Upper lobe of left lung (tissue), 4 donors: ENCODE results near the gene LCOR.

Experiments
- EP300 ChIP-seq, 4 donors: sonication (generic); formaldehyde crosslinking; IDR thresholded peaks; one replicate each; pipeline ENCODE4 v1.5.1; 2017; ENCODE audit warnings: antibody characterized with exemption in 4 of 4, control low read depth in 2 of 4
- POLR2A ChIP-seq, 4 donors: fragments of 450-650 bp; IDR thresholded peaks; one replicate each; pipeline ENCODE4 v1.5.1; 2016 to 2017; ENCODE audit warnings: antibody characterized with exemption in 4 of 4, mild to moderate bottlenecking in 2 of 4
- POLR2AphosphoS5 ChIP-seq, 2 donors: sonication (generic); formaldehyde crosslinking; IDR thresholded peaks; one replicate each; pipeline ENCODE4 v1.5.1; 2017; ENCODE audit warnings: antibody characterized with exemption in 2 of 2
- TF ChIP-seq, protein P1 (sequence below), 6 experiments: fragments of 450-650 bp in 4 of 6; fragments of 200-600 bp in 2 of 6; sonication (generic) in 2 of 6; IDR thresholded peaks; one replicate each; pipeline ENCODE4 v1.5.1; 2016 to 2019; ENCODE audit warnings: antibody characterized with exemption in 6 of 6

DNA sequence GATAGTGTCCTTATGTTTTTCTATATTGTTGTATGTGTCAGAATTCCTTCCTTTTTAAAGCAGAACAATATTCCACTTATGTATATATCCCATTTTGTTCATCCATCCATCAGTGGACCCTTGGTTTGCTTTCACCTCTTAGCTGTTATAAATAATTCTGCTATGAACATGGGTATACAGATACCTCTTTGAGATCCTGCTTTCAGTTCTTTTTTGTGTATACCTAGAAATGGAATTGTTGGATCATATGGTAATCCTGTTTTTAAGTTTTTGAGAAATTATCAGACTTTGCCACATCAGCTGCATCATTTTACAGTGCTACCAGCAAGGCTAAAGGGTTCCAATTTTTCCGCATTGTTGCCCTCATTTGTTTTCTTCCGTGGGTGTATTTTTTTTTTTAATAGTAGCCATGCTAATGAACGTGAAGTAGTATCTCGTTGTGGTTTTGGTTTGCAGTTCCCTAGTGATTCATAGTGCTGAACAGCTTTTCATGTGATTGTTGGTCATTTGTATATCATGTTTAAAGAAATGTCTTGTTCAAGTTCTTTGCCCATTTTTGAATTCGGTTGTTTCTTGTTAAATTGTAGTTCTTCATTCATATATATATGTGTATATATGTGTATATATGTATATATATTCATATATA is 87.8 kb downstream of the LCOR start:
- TF ChIP-seq, protein P1, sequence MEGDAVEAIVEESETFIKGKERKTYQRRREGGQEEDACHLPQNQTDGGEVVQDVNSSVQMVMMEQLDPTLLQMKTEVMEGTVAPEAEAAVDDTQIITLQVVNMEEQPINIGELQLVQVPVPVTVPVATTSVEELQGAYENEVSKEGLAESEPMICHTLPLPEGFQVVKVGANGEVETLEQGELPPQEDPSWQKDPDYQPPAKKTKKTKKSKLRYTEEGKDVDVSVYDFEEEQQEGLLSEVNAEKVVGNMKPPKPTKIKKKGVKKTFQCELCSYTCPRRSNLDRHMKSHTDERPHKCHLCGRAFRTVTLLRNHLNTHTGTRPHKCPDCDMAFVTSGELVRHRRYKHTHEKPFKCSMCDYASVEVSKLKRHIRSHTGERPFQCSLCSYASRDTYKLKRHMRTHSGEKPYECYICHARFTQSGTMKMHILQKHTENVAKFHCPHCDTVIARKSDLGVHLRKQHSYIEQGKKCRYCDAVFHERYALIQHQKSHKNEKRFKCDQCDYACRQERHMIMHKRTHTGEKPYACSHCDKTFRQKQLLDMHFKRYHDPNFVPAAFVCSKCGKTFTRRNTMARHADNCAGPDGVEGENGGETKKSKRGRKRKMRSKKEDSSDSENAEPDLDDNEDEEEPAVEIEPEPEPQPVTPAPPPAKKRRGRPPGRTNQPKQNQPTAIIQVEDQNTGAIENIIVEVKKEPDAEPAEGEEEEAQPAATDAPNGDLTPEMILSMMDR (IDR thresholded peaks at IDR 0.05), result no peak
- TF ChIP-seq POLR2AphosphoS5 (IDR thresholded peaks at IDR 0.05) (no peak), EP300 (IDR thresholded peaks at IDR 0.05) (no peak), POLR2A (IDR thresholded peaks at IDR 0.05) (no peak)
